ENCODE data around the gene WDR7. TPM values are rescaled to one million over a fixed set of nuclear protein-coding genes. Genes with fewer than 3 reads are reported as not detected.

The WDR7 gene
- total RNA-seq, 4 donors from 2014 or later: 19.3 to 51.4 (median 28.8) TPM

DNA sequence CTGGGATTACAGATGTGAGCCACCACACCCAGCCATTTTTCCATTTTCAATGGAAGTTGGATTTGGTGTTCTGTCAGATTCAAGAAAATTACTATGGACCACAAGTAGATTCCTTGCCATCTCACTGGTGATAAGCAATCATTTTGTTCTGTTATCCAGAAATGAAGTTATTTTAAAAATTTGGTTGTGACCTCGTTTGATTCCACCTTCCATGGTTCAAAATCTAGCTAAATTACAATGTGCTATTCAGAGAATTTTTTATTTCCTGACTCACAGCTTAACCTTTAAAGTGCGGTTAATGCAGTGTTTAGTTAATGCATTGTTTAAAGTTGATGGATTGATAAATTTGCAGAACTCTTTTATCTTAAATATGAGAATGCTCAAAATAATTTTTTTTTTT is 252.5 kb downstream of the WDR7 start:
- Histone ChIP-seq H3K36me3 (no peaks in the 10 kb centered on the region), H3K27me3 (no peaks in the 10 kb centered on the region), H3K4me3 (no peak overlapping the region), H3K9me3 (no peaks in the 10 kb centered on the region), H3K27ac (no peak overlapping the region), H3K4me1 (peaks cover 0 to 4% (median 0%) of the 10 kb centered on the region in 3 donors)
- WGBS, 2 donors (ENCODE audit: low coverage in 1 of 2): 73 to 100% methylated on average over 1 to 2 of the region's 2 CpGs
- TF ChIP-seq EP300 (IDR thresholded peaks at IDR 0.05): no peak
- TF ChIP-seq, protein P1, sequence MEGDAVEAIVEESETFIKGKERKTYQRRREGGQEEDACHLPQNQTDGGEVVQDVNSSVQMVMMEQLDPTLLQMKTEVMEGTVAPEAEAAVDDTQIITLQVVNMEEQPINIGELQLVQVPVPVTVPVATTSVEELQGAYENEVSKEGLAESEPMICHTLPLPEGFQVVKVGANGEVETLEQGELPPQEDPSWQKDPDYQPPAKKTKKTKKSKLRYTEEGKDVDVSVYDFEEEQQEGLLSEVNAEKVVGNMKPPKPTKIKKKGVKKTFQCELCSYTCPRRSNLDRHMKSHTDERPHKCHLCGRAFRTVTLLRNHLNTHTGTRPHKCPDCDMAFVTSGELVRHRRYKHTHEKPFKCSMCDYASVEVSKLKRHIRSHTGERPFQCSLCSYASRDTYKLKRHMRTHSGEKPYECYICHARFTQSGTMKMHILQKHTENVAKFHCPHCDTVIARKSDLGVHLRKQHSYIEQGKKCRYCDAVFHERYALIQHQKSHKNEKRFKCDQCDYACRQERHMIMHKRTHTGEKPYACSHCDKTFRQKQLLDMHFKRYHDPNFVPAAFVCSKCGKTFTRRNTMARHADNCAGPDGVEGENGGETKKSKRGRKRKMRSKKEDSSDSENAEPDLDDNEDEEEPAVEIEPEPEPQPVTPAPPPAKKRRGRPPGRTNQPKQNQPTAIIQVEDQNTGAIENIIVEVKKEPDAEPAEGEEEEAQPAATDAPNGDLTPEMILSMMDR (IDR thresholded peaks at IDR 0.05): no peak
- no peak for TF ChIP-seq POLR2AphosphoS5 (IDR thresholded peaks at IDR 0.05)
- no peak for TF ChIP-seq POLR2A (IDR thresholded peaks at IDR 0.05)
- ATAC-seq: no peak

DNA sequence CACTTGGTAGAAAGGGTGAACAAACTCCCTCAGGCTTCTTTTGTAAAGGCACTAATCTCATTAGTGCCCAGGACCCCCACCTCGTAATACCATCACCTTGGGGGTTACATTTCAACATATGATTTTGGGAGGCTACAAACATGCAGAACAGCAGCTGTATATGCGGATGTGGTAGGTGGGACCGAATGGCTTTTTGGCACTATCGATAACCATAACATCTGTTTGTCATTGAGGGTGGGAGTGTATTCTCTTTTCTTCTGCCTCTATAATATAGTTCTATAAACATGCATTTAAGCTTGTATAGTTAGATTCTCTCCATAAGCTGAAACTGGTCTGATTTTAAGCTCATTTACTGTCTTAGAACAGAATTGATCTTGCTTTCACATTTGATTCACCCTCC is 256.6 kb downstream of the WDR7 start:
- Histone ChIP-seq H3K36me3 (no peaks in the 10 kb centered on the region), H3K27me3 (no peaks in the 10 kb centered on the region), H3K9me3 (no peaks in the 10 kb centered on the region), H3K27ac (no peak overlapping the region), H3K4me1 (no peaks in the 10 kb centered on the region), H3K4me3 (no peak overlapping the region)
- TF ChIP-seq POLR2AphosphoS5 (IDR thresholded peaks at IDR 0.05): no peak
- TF ChIP-seq EP300 (IDR thresholded peaks at IDR 0.05): no peak
- TF ChIP-seq, protein P1 (IDR thresholded peaks at IDR 0.05): no peak
- TF ChIP-seq POLR2A (IDR thresholded peaks at IDR 0.05): no peak
- ATAC-seq: no peak
- WGBS, 2 donors (ENCODE audit: low coverage in 1 of 2): 92 to 100% methylated on average over 4 of the region's 4 CpGs

DNA sequence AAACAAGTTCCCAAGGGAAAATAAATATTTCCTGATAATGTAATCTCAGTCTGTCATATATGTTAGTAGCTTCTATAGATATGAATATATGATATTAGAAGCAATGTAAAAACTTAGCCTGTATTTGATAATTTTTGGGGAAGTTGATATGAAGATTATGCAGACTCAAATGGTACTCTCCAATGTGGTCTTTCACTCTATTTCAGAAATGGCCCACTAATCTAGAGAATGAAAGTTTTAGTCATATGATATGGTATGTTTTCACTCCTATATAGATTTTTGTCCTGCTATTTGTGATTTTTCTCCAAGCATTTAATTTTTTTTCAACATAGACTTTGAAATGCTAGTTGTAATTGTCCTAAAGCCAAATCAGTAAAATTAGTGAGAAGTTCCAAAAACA is 259.1 kb downstream of the WDR7 start:
- H3K4me1 ChIP-seq: no peaks in the 10 kb centered on the region
- no peak overlapping the region for H3K4me3 ChIP-seq
- no peaks in the 10 kb centered on the region for H3K9me3 ChIP-seq
- no peak overlapping the region for H3K27ac ChIP-seq
- no peaks in the 10 kb centered on the region for H3K36me3 ChIP-seq
- no peak for TF ChIP-seq EP300 (IDR thresholded peaks at IDR 0.05)
- TF ChIP-seq POLR2AphosphoS5 (IDR thresholded peaks at IDR 0.05): no peak
- TF ChIP-seq, protein P1 (IDR thresholded peaks at IDR 0.05): no peak
- TF ChIP-seq POLR2A (IDR thresholded peaks at IDR 0.05): no peak
- ATAC-seq: no peak
- H3K27me3 ChIP-seq: no peaks in the 10 kb centered on the region

DNA sequence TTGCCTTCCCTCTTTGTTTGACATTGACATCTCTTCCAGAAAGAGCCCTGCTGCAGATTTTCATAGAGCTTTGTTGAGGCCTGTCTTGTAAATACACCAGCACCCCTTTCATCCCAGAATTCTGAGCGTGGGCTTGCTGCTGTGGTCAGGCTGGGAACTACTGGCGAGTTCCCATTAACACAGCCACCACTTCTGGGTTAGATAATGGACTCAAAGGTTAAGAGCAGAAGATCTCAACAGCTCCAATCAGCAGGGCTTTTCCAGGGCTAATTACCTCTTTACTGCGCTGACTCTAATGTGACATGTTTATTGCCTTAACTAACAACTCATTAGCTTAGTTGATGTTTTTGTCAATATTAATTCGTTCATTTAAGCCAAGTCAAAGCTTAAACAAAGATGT is 259.8 kb downstream of the WDR7 start:
- Histone ChIP-seq H3K27ac (no peak overlapping the region), H3K9me3 (no peaks in the 10 kb centered on the region), H3K4me1 (no peaks in the 10 kb centered on the region), H3K36me3 (no peaks in the 10 kb centered on the region), H3K4me3 (no peak overlapping the region), H3K27me3 (no peaks in the 10 kb centered on the region)
- no peak for ATAC-seq
- 75 to 77% methylated on average over 2 to 4 of the region's 4 CpGs for WGBS, 2 donors (ENCODE audit: low coverage in 1 of 2)
- TF ChIP-seq, protein P1 (IDR thresholded peaks at IDR 0.05): no peak
- no peak for TF ChIP-seq POLR2AphosphoS5 (IDR thresholded peaks at IDR 0.05)
- TF ChIP-seq EP300 (IDR thresholded peaks at IDR 0.05): no peak
- TF ChIP-seq POLR2A (IDR thresholded peaks at IDR 0.05): no peak

DNA sequence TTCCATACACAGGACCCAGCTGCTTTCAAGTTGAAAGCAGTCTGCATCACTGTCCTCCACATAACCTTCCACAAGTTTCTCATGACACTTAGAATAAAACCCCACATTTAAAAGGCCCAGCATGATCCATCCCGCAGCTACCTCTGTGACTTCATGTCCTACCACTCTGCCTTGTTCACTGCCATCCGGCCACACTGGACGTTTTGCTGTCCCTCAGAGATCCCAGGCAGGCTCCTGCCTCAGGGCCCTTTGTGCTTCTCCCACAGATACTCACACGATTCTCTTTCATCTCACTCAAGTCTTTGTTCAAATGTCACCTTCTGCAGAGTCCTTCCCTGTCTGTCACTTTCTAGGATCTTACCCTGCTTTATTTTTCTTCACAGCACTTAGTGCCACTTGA is 262.8 kb downstream of the WDR7 start:
- no peaks in the 10 kb centered on the region for H3K36me3 ChIP-seq
- no peak overlapping the region for H3K27ac ChIP-seq
- 78 to 95% methylated on average over 4 of the region's 4 CpGs for WGBS, 2 donors (ENCODE audit: low coverage in 1 of 2)
- no peaks in the 10 kb centered on the region for H3K4me1 ChIP-seq
- H3K27me3 ChIP-seq: no peaks in the 10 kb centered on the region
- TF ChIP-seq, protein P1 (IDR thresholded peaks at IDR 0.05): no peak
- TF ChIP-seq POLR2AphosphoS5 (IDR thresholded peaks at IDR 0.05): no peak
- TF ChIP-seq POLR2A (IDR thresholded peaks at IDR 0.05): no peak
- TF ChIP-seq EP300 (IDR thresholded peaks at IDR 0.05): no peak
- no peaks in the 10 kb centered on the region for H3K9me3 ChIP-seq
- no peak for ATAC-seq
- H3K4me3 ChIP-seq: no peak overlapping the region

Measured in gastroesophageal sphincter (tissue), 4 donors.